ENCODE measurements around the gene SMARCE1.
A peak's percentile ranks its signal among the peaks of the same experiment; 100 is the strongest.

Gene SMARCE1

GRCh38 chr17:40615068-40615840 is 32.4 kb downstream of the SMARCE1 start:
- POLR2A ChIA-PET (ENCODE audit: low non-redundant PET) = no interaction called here
- peak; percentile 55 for DNase-seq (ENCODE audit: low spot score)
- CTCF ChIA-PET = interaction anchor here (0.5 to 1.3 kb wide), 8 partner anchors 9 to 260 kb away, joined by 3 to 5 read pairs (median 4); no protein-coding TSS in a partner anchor
- peak; percentile 13; the same call in 1 of the 2 replicates for TF ChIP-seq CTCF (conservative IDR thresholded peaks at IDR 0.05; ENCODE audit: low read depth)
- no peak overlapping the region for H3K27ac ChIP-seq

- no peak for DNase-seq (ENCODE audit: low spot score)
- TF ChIP-seq CTCF (conservative IDR thresholded peaks at IDR 0.05; ENCODE audit: low read depth) = no peak
- no peak overlapping the region for H3K27ac ChIP-seq
- ChIA-PET POLR2A (ENCODE audit: low non-redundant PET) (no interaction called here), CTCF (interaction anchor here (1.2 kb wide), 1 partner anchor 10 kb away, joined by 5 read pairs; no protein-coding TSS in a partner anchor)
Measured at GRCh38 chr17:40614431-40615067, 33.1 kb downstream of the SMARCE1 start.

GRCh38 chr17:40613467-40614154 is 34.0 kb downstream of the SMARCE1 start:
- POLR2A ChIA-PET (ENCODE audit: low non-redundant PET) = no interaction called here
- CTCF ChIA-PET = no interaction called here
- no peak for DNase-seq (ENCODE audit: low spot score)
- no peak for TF ChIP-seq CTCF (conservative IDR thresholded peaks at IDR 0.05; ENCODE audit: low read depth)
- H3K27ac ChIP-seq = no peak overlapping the region

GRCh38 chr17:40612599-40613244 is 34.9 kb downstream of the SMARCE1 start:
- no peak overlapping the region for H3K27ac ChIP-seq
- ChIA-PET POLR2A (ENCODE audit: low non-redundant PET) (no interaction called here), CTCF (interaction anchor here (0.5 kb wide), 1 partner anchor 991 kb away, joined by 4 read pairs; no protein-coding TSS in a partner anchor)
- DNase-seq (ENCODE audit: low spot score) = no peak
- no peak for TF ChIP-seq CTCF (conservative IDR thresholded peaks at IDR 0.05; ENCODE audit: low read depth)

- CTCF ChIA-PET = interaction anchor here (0.5 kb wide), 1 partner anchor 990 kb away, joined by 4 read pairs; no protein-coding TSS in a partner anchor
- H3K27ac ChIP-seq = no peak overlapping the region
- DNase-seq (ENCODE audit: low spot score) = no peak
- TF ChIP-seq CTCF (conservative IDR thresholded peaks at IDR 0.05; ENCODE audit: low read depth) = no peak
- POLR2A ChIA-PET (ENCODE audit: low non-redundant PET) = no interaction called here
Measured at GRCh38 chr17:40611840-40612474, 35.7 kb downstream of the SMARCE1 start.

All from RWPE1 (cell line).